Loucy (cell line): ENCODE measurements around the gene NAALADL2.

ENCODE experiments used
- H2AFZ ChIP-seq: fragments of 200-600 bp; sonication (generic); 2 replicates; pipeline ENCODE4 v1.6.0; 2016; ENCODE audit warnings: antibody characterized with exemption, mild to moderate bottlenecking, low read length, moderate library complexity
- H3F3A ChIP-seq: fragments of 200-600 bp; 2 replicates; pipeline ENCODE4 v1.6.0; 2016; ENCODE audit warnings: antibody characterized with exemption, low read depth, mild to moderate bottlenecking
- H3K27me3 ChIP-seq: fragments of 200-600 bp; sonication (generic); 2 replicates; pipeline ENCODE4 v1.6.1; 2014; ENCODE audit warnings: low read length, mild to moderate bottlenecking; ENCODE audit not compliant: insufficient read depth, poor library complexity, severe bottlenecking
- H3K36me3 ChIP-seq: fragments of 200-600 bp; sonication (generic); 2 replicates; pipeline ENCODE4 v1.6.1; 2016; ENCODE audit warnings: low read length; ENCODE audit not compliant: insufficient read depth
- H3K4me1 ChIP-seq: fragments of 200-600 bp; sonication (generic); 2 replicates; pipeline ENCODE4 v1.5.1; 2014; ENCODE audit warnings: low read length, mild to moderate bottlenecking; ENCODE audit not compliant: insufficient read depth, poor library complexity, severe bottlenecking
- H3K4me2 ChIP-seq: fragments of 200-600 bp; sonication (generic); 2 replicates; pipeline ENCODE4 v1.6.0; 2014; ENCODE audit warnings: antibody characterized with exemption, low read length, low read depth, mild to moderate bottlenecking; ENCODE audit not compliant: poor library complexity, severe bottlenecking
- H3K4me3 ChIP-seq: fragments of 200-600 bp; sonication (generic); 2 replicates; pipeline ENCODE4 v1.5.1; 2014; ENCODE audit warnings: low read length, mild to moderate bottlenecking, mixed read lengths; ENCODE audit not compliant: poor library complexity, severe bottlenecking
- H3K79me2 ChIP-seq: fragments of 200-600 bp; sonication (generic); 2 replicates; pipeline ENCODE4 v1.6.1; 2014; ENCODE audit warnings: low read length; ENCODE audit not compliant: insufficient read depth
- H3K9ac ChIP-seq: fragments of 200-600 bp; sonication (generic); 2 replicates; pipeline ENCODE4 v1.6.0; 2014; ENCODE audit warnings: mild to moderate bottlenecking, low read depth, low read length, moderate library complexity; ENCODE audit not compliant: poor library complexity, severe bottlenecking
- H3K9me2 ChIP-seq: fragments of 200-600 bp; sonication (generic); replicated peaks from 2 replicates; pipeline ENCODE4 v1.6.1; 2016; ENCODE audit warnings: low read depth, low read length, mixed read lengths
- H3K9me3 ChIP-seq: fragments of 200-600 bp; sonication (generic); 2 replicates; pipeline ENCODE4 v1.6.1; 2014; ENCODE audit warnings: mild to moderate bottlenecking, antibody characterized with exemption, low read length, low read depth; ENCODE audit not compliant: insufficient read depth
- H4K20me1 ChIP-seq: fragments of 200-600 bp; sonication (generic); 2 replicates; pipeline ENCODE4 v1.6.0; 2014; ENCODE audit warnings: antibody characterized with exemption, low read length, mild to moderate bottlenecking; ENCODE audit not compliant: insufficient read depth, poor library complexity, severe bottlenecking
- EZH2phosphoT487 ChIP-seq: fragments of 200-600 bp; IDR thresholded peaks from 2 replicates; pipeline ENCODE4 v1.6.1; 2018; ENCODE audit warnings: antibody characterized with exemption, mild to moderate bottlenecking, moderate library complexity, borderline replicate concordance
- TF ChIP-seq, protein P1 (sequence below): fragments of 200-600 bp; sonication (generic); conservative IDR thresholded peaks from 2 replicates; pipeline ENCODE4 v1.5.1; 2014; ENCODE audit warnings: mild to moderate bottlenecking, antibody characterized with exemption, low read length

Gene NAALADL2

GRCh38 chr3:175070946-175071345 lies 211.8 kb downstream of the NAALADL2 start:
- no peak overlapping the region for H3K4me3 ChIP-seq
- H3K4me1 ChIP-seq: no peaks in the 10 kb centered on the region
- H3K9ac ChIP-seq: no peak overlapping the region
- no peaks in the 10 kb centered on the region for H3K27me3 ChIP-seq
- no peaks in the 10 kb centered on the region for H3K36me3 ChIP-seq
- no peak overlapping the region for H3K4me2 ChIP-seq
- no peaks in the 10 kb centered on the region for H4K20me1 ChIP-seq
- H3K79me2 ChIP-seq: no peaks in the 10 kb centered on the region
- H3K9me2 ChIP-seq: no peaks in the 10 kb centered on the region
- H3F3A ChIP-seq: no peaks in the 10 kb centered on the region
- no peaks in the 10 kb centered on the region for H3K9me3 ChIP-seq
- H2AFZ ChIP-seq: no peak overlapping the region
- no peak for TF ChIP-seq EZH2phosphoT487
- TF ChIP-seq, protein P1, sequence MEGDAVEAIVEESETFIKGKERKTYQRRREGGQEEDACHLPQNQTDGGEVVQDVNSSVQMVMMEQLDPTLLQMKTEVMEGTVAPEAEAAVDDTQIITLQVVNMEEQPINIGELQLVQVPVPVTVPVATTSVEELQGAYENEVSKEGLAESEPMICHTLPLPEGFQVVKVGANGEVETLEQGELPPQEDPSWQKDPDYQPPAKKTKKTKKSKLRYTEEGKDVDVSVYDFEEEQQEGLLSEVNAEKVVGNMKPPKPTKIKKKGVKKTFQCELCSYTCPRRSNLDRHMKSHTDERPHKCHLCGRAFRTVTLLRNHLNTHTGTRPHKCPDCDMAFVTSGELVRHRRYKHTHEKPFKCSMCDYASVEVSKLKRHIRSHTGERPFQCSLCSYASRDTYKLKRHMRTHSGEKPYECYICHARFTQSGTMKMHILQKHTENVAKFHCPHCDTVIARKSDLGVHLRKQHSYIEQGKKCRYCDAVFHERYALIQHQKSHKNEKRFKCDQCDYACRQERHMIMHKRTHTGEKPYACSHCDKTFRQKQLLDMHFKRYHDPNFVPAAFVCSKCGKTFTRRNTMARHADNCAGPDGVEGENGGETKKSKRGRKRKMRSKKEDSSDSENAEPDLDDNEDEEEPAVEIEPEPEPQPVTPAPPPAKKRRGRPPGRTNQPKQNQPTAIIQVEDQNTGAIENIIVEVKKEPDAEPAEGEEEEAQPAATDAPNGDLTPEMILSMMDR: no peak

DNA sequence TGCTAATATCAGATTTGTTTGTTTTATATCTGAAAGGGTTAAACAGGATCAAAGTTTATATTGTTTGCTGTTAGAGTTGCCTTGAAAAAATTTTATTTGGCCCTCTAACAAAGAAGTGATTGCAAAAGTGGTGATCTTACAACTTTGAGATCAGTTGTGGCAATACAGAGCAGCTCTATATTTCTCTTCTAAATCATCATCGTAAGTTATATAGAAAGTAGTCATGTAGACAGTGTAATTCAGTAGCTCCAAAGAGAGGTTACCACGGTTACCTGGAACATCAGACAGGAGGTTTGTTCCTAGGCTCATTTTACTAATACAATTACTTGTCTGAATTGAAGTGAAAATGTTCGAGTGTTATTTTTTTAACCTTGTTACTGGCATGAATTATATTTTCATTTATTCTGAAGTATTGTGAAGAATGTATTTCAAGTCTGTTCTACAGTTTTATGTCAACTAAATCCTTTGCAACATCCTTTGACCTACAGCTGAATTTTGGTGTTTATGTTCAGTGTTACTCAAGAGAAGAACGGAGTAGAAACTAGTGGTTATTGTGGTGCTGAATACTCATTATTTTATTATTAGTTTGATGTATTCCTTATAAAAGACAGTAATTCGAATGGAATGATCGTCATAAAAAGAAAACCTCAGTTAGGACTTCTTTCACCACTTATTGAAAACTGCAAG lies 214.2 kb downstream of the NAALADL2 start:
- Histone ChIP-seq H3K9me3 (no peaks in the 10 kb centered on the region), H3K9me2 (no peaks in the 10 kb centered on the region), H3K79me2 (no peaks in the 10 kb centered on the region), H3K4me3 (no peak overlapping the region), H3K4me1 (no peaks in the 10 kb centered on the region), H3K9ac (no peak overlapping the region), H3K4me2 (no peak overlapping the region), H3F3A (no peaks in the 10 kb centered on the region), H3K27me3 (no peaks in the 10 kb centered on the region), H2AFZ (no peak overlapping the region), H4K20me1 (no peaks in the 10 kb centered on the region), H3K36me3 (no peaks in the 10 kb centered on the region)
- TF ChIP-seq EZH2phosphoT487: no peak
- TF ChIP-seq, protein P1: no peak

DNA sequence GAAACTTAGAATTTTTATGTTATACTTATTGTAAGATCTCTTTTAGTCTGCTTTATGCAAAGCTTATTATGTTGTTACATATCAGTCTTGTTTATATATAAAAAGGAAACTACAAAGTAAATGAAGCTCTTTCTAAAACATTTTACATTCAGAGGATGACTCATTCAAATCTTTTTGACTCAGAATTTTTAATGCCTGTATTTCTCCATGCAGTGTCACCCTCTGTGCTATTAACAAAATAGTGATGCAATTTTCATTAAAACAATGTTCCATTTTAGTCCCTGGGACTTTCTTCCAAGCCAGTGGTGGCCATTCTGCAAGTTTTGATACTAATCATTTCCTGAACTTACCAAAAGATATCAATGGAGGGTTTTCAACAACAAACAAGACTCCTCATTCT lies 216.1 kb downstream of the NAALADL2 start:
- Histone ChIP-seq H3F3A (no peaks in the 10 kb centered on the region), H2AFZ (no peak overlapping the region), H4K20me1 (no peaks in the 10 kb centered on the region), H3K36me3 (no peaks in the 10 kb centered on the region), H3K4me3 (no peak overlapping the region), H3K9ac (no peak overlapping the region), H3K4me1 (no peaks in the 10 kb centered on the region), H3K4me2 (no peak overlapping the region), H3K9me3 (no peaks in the 10 kb centered on the region), H3K79me2 (no peaks in the 10 kb centered on the region), H3K9me2 (no peaks in the 10 kb centered on the region), H3K27me3 (no peaks in the 10 kb centered on the region)
- no peak for TF ChIP-seq EZH2phosphoT487
- TF ChIP-seq, protein P1: no peak
